SK-N-MC (cell line): ENCODE measurements around the gene UQCRH.
"Not testable (repeated sequence)": the region's sequence is repeated elsewhere in the genome, so short reads cannot be mapped to it uniquely, and the experiment has no call there.

ENCODE experiments used
- EZH2 ChIP-seq: fragments of 200-600 bp; sonication (generic); IDR thresholded peaks from one replicate; pipeline ENCODE4 v1.6.1; 2017; ENCODE audit warnings: antibody characterized with exemption
- FOXP2 ChIP-seq: optimal IDR thresholded peaks from 2 replicates; pipeline ENCODE3; 2011; ENCODE audit warnings: mild to moderate bottlenecking, moderate library complexity; ENCODE audit not compliant: insufficient read depth; ENCODE audit errors: extremely low read length, control extremely low read depth
- POLR2AphosphoS5 ChIP-seq: IDR thresholded peaks from 2 replicates; pipeline ENCODE4 v1.6.1; 2012; ENCODE audit warnings: mild to moderate bottlenecking, low read depth, low read length, borderline replicate concordance

DNA sequence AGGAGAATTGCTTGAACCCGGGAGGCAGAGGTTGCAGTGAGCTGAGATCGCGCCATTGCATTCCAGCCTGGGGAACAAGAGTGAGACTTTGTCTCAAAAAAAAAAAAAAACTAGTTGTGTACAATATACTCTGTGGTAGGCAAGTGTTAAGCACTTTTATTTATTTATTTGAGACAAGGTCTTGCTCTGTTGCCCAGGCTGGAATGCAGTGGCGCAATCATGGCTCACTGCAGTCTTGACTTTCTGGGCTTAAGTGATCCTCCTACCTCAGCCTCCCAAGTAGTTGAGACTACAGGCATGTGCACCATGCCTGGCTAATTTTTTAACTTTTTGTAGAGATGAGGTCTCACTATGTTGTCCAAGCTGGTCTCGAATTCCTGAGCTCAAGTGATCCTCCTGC lies 52.4 kb downstream of the UQCRH start:
- TF ChIP-seq EZH2, POLR2AphosphoS5, FOXP2: not testable (repeated sequence)
